ENCODE measurements around the gene KCNH2.

- TF ChIP-seq POLR2A (IDR thresholded peaks at IDR 0.05) (no peak), POLR2AphosphoS5 (IDR thresholded peaks at IDR 0.05) (peak; percentile 55 to 75 (median 60))
Observed at GRCh38 chr7:151007469-151007898, 29.4 kb upstream of the KCNH2 start.
